GM12878 (cell line): Measurements from ENCODE around the gene INPP4B. TPM values are rescaled to one million over a fixed set of nuclear protein-coding genes. Genes with fewer than 3 reads are reported as not detected.

ENCODE experiments used
- ATAC-seq: fragments of 200-7000 bp; cut with Tn5 transposase; 3 replicates; pipeline ENCODE4 v1.9.1; 2020; ENCODE audit warnings: mild to moderate bottlenecking, moderate library complexity
- BruUV-seq: library from RNA; stranded (reverse); fragments of 400-500 nt; replicated peaks from 2 replicates; lab custom pipeline; 2021; lab: Mats Ljungman, UMichigan
- CTCF ChIA-PET: fragments of 300-600 bp; sonication (Branson Sonifier 250); formaldehyde crosslinking; extraction: SDS; loops from one replicate; lab custom pipeline; 2021; ENCODE audit warnings: inconsistent platforms; lab: Yijun Ruan, JAX
- POLR2A ChIA-PET: fragments of 350-600 bp; formaldehyde crosslinking; extraction: SDS; loops from one replicate; lab custom pipeline; 2021; ENCODE audit warnings: inconsistent platforms; lab: Charles Lee
- RAD21 ChIA-PET: fragments of 300-600 bp; sonication (Branson Sonifier 250); formaldehyde crosslinking; loops from one replicate; lab custom pipeline; 2023; ENCODE audit warnings: antibody characterized with exemption; ENCODE audit not compliant: unreplicated experiment; lab: Charles Lee
- SMC1A ChIA-PET: fragments of 300-600 bp; sonication (Branson Sonifier 250); formaldehyde crosslinking; loops from one replicate; lab custom pipeline; 2023; ENCODE audit not compliant: unreplicated experiment, uncharacterized antibody; lab: Charles Lee
- DNase-seq: peaks from one replicate; pipeline ENCODE4 v3.0.0-alpha.2; 2011; ENCODE audit warnings: low read depth, low spot score
- FAIRE-seq: peaks from 3 replicates; lab custom pipeline; 2011; peaks lifted over from hg19 to GRCh38; lab: Jason Lieb, UNC
- H2AFZ ChIP-seq: 2 replicates; pipeline ENCODE4 v1.6.0; 2011; ENCODE audit warnings: low read depth, low read length, control low read depth; ENCODE audit not compliant: control insufficient read depth
- H3K27ac ChIP-seq: 2 replicates; pipeline ENCODE4 v1.5.1; 2011; ENCODE audit warnings: control low read depth; ENCODE audit not compliant: control insufficient read depth, insufficient read depth
- H3K27me3 ChIP-seq, 2 experiments: replicated peaks in 1 of 2; 2 replicates each; pipeline versions ENCODE4 v1.6.0 to v1.6.1; 2011; ENCODE audit warnings: low read length in 1 of 2; ENCODE audit not compliant: control insufficient read depth in 2 of 2, insufficient read depth in 2 of 2
- H3K36me3 ChIP-seq, 2 experiments: 2 replicates each; pipeline ENCODE4 v1.5.1; 2011; ENCODE audit warnings: low read length in 1 of 2; ENCODE audit not compliant: control insufficient read depth in 2 of 2, insufficient read depth in 2 of 2
- H3K4me1 ChIP-seq: 2 replicates; pipeline ENCODE4 v1.6.1; 2011; ENCODE audit warnings: mild to moderate bottlenecking, low read length, moderate library complexity, mixed read lengths; ENCODE audit not compliant: control insufficient read depth, insufficient read depth
- H3K4me2 ChIP-seq: 2 replicates; pipeline ENCODE4 v1.6.0; 2011; ENCODE audit warnings: control low read depth; ENCODE audit not compliant: control insufficient read depth, insufficient read depth
- H3K4me3 ChIP-seq: fragments of 200-600 bp; sonication (generic); 2 replicates; pipeline ENCODE4 v1.5.1; 2016
- H3K79me2 ChIP-seq: 2 replicates; pipeline ENCODE4 v1.6.0; 2011; ENCODE audit warnings: low read length; ENCODE audit not compliant: control insufficient read depth, insufficient read depth
- H3K9ac ChIP-seq: 2 replicates; pipeline ENCODE4 v1.8.0; 2011; ENCODE audit warnings: low read length, control low read depth, mixed read lengths; ENCODE audit not compliant: control insufficient read depth, insufficient read depth
- H3K9me3 ChIP-seq: replicated peaks from 3 replicates; pipeline ENCODE4 v1.5.1; 2011; ENCODE audit warnings: mild to moderate bottlenecking, low read length; ENCODE audit not compliant: control insufficient read depth, insufficient read depth
- H4K20me1 ChIP-seq: 2 replicates; pipeline ENCODE4 v1.6.0; 2011; ENCODE audit not compliant: control insufficient read depth, insufficient read depth
- CBFB ChIP-seq: IDR thresholded peaks from 2 replicates; pipeline ENCODE4 v1.6.1; 2016; ENCODE audit warnings: antibody characterized with exemption, low read depth
- CREM ChIP-seq: IDR thresholded peaks from 2 replicates; pipeline ENCODE4 v1.6.1; 2014; ENCODE audit warnings: antibody characterized with exemption, low read depth
- EP300 ChIP-seq, 2 experiments: fragments of 150-350 bp in 1 of 2; IDR thresholded peaks; 2 replicates each; pipeline ENCODE4 v1.6.1; 2011 to 2012; ENCODE audit warnings: low read depth in 2 of 2, low read length in 2 of 2, borderline replicate concordance in 1 of 2, improper control_type of control experiment in 1 of 2, inconsistent platforms in 1 of 2; ENCODE audit not compliant: control insufficient read depth in 1 of 2
- IKZF2 ChIP-seq, 2 experiments: fragments of 450-650 bp; IDR thresholded peaks; 2 replicates each; pipeline ENCODE4 v1.6.1; 2017; ENCODE audit warnings: mild to moderate bottlenecking in 2 of 2, moderate library complexity in 2 of 2
- NBN ChIP-seq: fragments of 450-650 bp; IDR thresholded peaks from 2 replicates; pipeline ENCODE4 v1.6.1; 2016
- PAX8 ChIP-seq: fragments of 450-650 bp; IDR thresholded peaks from 2 replicates; pipeline ENCODE4 v1.6.1; 2017; ENCODE audit warnings: mild to moderate bottlenecking, moderate library complexity
- RAD21 ChIP-seq: IDR thresholded peaks from 2 replicates; pipeline ENCODE4 v1.6.1; 2011; ENCODE audit warnings: mild to moderate bottlenecking, low read depth, low read length, moderate library complexity; ENCODE audit not compliant: insufficient read depth
- SMAD1 ChIP-seq: fragments of 450-650 bp; IDR thresholded peaks from 2 replicates; pipeline ENCODE4 v1.6.1; 2018; ENCODE audit warnings: mild to moderate bottlenecking, low read depth; ENCODE audit not compliant: partially characterized antibody
- SREBF1 ChIP-seq: IDR thresholded peaks from 2 replicates; pipeline ENCODE4 v1.6.1; 2012; ENCODE audit warnings: mild to moderate bottlenecking, low read length
- STAT3 ChIP-seq: IDR thresholded peaks from 2 replicates; pipeline ENCODE4 v1.6.1; 2011; ENCODE audit warnings: low read depth, low read length, improper control_type of control experiment
- ZNF217 ChIP-seq: fragments of 450-650 bp; IDR thresholded peaks from 2 replicates; pipeline ENCODE4 v1.6.1; 2017; ENCODE audit warnings: antibody characterized with exemption, mild to moderate bottlenecking
- WGBS: methylation state at CpG from one replicate; pipeline ENCODE4 v1.1.6; 2016; ENCODE audit warnings: low lambda C conversion rate; ENCODE audit not compliant: insufficient replicate concordance, insufficient coverage; ENCODE audit errors: missing lambda C conversion rate; 5-methylcytosine and 5-hydroxymethylcytosine counted together
- in situ Hi-C: fragments of 300-500 bp; cut with MboI; formaldehyde crosslinking; loops from 9 replicates; pipeline ENCODE4 v1.14.3; 2018; ENCODE audit warnings: mixed read lengths
- intact Hi-C: fragments of 100-400 bp; cut with micrococcal nuclease; formaldehyde crosslinking; loops from one replicate; pipeline ENCODE4 v1.14.2; 2022; ENCODE audit not compliant: unreplicated experiment
- polyA plus RNA-seq, 11 experiments: library from polyadenylated mRNA; depleted of rRNA in 4 of 11; unstranded in 6 of 11; stranded (reverse) in 5 of 11; fragments of >200 nt; fragmentation: Nextera tagmentation in 4 of 11; fragmentation: Illumina TruSeq in 1 of 11; extraction: Ambion mirVana in 4 of 11; extraction: Trizol in 1 of 11; gene quantifications; 1 replicate in 1 of 11; 2 replicates in 10 of 11; pipeline versions ENCODE4 v1.2.1 to v1.2.3, GENCODE V29; 2011 to 2016; ENCODE audit warnings: inconsistent platforms in 2 of 11, missing spikeins in 2 of 11, low read depth in 1 of 11
- total RNA-seq, 4 experiments: library from RNA; depleted of rRNA in 3 of 4; stranded (reverse); fragments of >200 nt in 3 of 4; fragmentation: Illumina TruSeq in 1 of 4; extraction: Trizol in 1 of 4; gene quantifications; 2 replicates each; pipeline versions ENCODE4 v1.2.1 to v1.2.3, GENCODE V29; 2013 to 2021
- TF ChIP-seq, protein P1 (sequence below): fragments of 450-650 bp; conservative IDR thresholded peaks from 2 replicates; pipeline ENCODE4 v1.6.1; 2017; ENCODE audit warnings: mild to moderate bottlenecking, moderate library complexity
- TF ChIP-seq, protein P2 (sequence below): IDR thresholded peaks from 2 replicates; pipeline ENCODE4 v1.6.1; 2011; ENCODE audit warnings: low read depth, mild to moderate bottlenecking, low read length, moderate library complexity, borderline replicate concordance; ENCODE audit errors: extremely low read depth

The INPP4B gene
- total and polyA plus RNA-seq, 10 of the 15 experiments (the other 5 are each of a cell fraction or from before 2014, with no cell fraction given), result 0.53 to 11.2 (median 0.95) TPM

DNA sequence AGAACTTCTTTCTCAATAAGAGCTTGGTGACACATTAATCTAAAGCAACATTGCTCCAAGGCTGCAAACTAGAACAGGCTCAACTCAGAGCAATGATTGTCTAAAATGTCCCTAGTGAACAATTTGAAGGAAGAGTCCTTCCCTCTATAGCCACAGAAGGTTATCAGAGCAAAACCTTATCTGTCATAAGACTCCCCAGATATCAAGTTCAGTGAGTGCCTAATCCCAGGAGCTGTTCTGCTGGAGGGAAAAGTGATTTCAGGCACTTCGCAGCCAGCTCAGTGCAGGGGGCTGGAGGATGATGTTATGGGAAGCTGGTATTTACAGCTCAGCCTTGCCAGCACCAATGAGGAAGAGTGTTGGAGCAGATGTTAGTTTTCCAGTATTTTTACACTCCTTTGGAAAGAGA, 497.5 kb downstream of the INPP4B start:
- Histone ChIP-seq H3K4me1 (no peaks in the 10 kb centered on the region), H3K9me3 (no peaks in the 10 kb centered on the region), H3K79me2 (no peaks in the 10 kb centered on the region), H3K4me2 (no peak overlapping the region), H3K9ac (no peak overlapping the region), H3K27me3 (no peaks in the 10 kb centered on the region), H3K27ac (no peak overlapping the region), H2AFZ (no peak overlapping the region), H3K4me3 (no peak overlapping the region), H4K20me1 (no peaks in the 10 kb centered on the region), H3K36me3 (no peaks in the 10 kb centered on the region)
- CTCF ChIA-PET, result interaction anchor here (0.9 to 10.0 kb wide), 15 partner anchors 8 to 368 kb away, joined by 3 to 135 read pairs (median 5); no protein-coding TSS in a partner anchor
- in situ Hi-C loops (no loop called here), intact Hi-C loops (no loop called here)
- TF ChIP-seq, protein P1, sequence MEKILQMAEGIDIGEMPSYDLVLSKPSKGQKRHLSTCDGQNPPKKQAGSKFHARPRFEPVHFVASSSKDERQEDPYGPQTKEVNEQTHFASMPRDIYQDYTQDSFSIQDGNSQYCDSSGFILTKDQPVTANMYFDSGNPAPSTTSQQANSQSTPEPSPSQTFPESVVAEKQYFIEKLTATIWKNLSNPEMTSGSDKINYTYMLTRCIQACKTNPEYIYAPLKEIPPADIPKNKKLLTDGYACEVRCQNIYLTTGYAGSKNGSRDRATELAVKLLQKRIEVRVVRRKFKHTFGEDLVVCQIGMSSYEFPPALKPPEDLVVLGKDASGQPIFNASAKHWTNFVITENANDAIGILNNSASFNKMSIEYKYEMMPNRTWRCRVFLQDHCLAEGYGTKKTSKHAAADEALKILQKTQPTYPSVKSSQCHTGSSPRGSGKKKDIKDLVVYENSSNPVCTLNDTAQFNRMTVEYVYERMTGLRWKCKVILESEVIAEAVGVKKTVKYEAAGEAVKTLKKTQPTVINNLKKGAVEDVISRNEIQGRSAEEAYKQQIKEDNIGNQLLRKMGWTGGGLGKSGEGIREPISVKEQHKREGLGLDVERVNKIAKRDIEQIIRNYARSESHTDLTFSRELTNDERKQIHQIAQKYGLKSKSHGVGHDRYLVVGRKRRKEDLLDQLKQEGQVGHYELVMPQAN, result no peak
- no peak for TF ChIP-seq NBN
- TF ChIP-seq, protein P2, sequence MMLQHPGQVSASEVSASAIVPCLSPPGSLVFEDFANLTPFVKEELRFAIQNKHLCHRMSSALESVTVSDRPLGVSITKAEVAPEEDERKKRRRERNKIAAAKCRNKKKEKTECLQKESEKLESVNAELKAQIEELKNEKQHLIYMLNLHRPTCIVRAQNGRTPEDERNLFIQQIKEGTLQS, result no peak
- no peak for TF ChIP-seq RAD21
- no peak for TF ChIP-seq EP300 (IDR thresholded peaks at IDR 0.05; ENCODE audit: borderline replicate concordance in 1 of 2, control insufficient read depth in 1 of 2, low read depth in 2 of 2, low read length in 2 of 2)
- TF ChIP-seq ZNF217, result no peak
- no peak for TF ChIP-seq IKZF2 (IDR thresholded peaks at IDR 0.05)
- TF ChIP-seq SREBF1, result no peak
- no peak for TF ChIP-seq CREM
- no peak for TF ChIP-seq CBFB
- TF ChIP-seq SMAD1, result no peak
- no peak for TF ChIP-seq PAX8
- TF ChIP-seq STAT3, result no peak
- RAD21 ChIA-PET, result interaction anchor here (0.8 to 2.4 kb wide), 11 partner anchors 16 to 371 kb away, joined by 3 to 12 read pairs (median 4); no protein-coding TSS in a partner anchor
- ATAC-seq (no peak), DNase-seq (no peak), FAIRE-seq (no peak)
- 0% methylated on average over 1 of the region's 1 CpG for WGBS
- POLR2A ChIA-PET, result interaction anchor here (0.6 to 0.8 kb wide), 2 partner anchors 16 to 215 kb away, joined by 3 to 4 read pairs; no protein-coding TSS in a partner anchor
- no TSS peak for BruUV-seq
- SMC1A ChIA-PET, result interaction anchor here (0.9 to 5.9 kb wide), 19 partner anchors 9 to 372 kb away, joined by 3 to 61 read pairs (median 5); no protein-coding TSS in a partner anchor
